ENCODE measurements around the gene CBFA2T3.
"Not testable (repeated sequence)": the region's sequence is repeated elsewhere in the genome, so short reads cannot be mapped to it uniquely, and the experiment has no call there.

The CBFA2T3 gene

GRCh38 chr16:88896238-88897070 lies 80.6 kb downstream of the CBFA2T3 start:
- Histone ChIP-seq H3K9ac (ENCODE audit: low read depth, low read length) (no peak overlapping the region), H3K9me3 (ENCODE audit: control insufficient read depth, insufficient read depth, low read length) (no peaks in the 10 kb centered on the region), H3K4me1 (ENCODE audit: insufficient read depth, low read length) (no peaks in the 10 kb centered on the region), H3K36me3 (ENCODE audit: insufficient read depth, low read length) (no peaks in the 10 kb centered on the region)

GRCh38 chr16:88895335-88895734 lies 81.7 kb downstream of the CBFA2T3 start:
- no peak overlapping the region for H3K9ac ChIP-seq (ENCODE audit: low read depth, low read length)
- H3K36me3 ChIP-seq (ENCODE audit: insufficient read depth, low read length), result no peaks in the 10 kb centered on the region
- H3K4me1 ChIP-seq (ENCODE audit: insufficient read depth, low read length), result no peaks in the 10 kb centered on the region
- H3K9me3 ChIP-seq (ENCODE audit: control insufficient read depth, insufficient read depth, low read length), result no peaks in the 10 kb centered on the region

GRCh38 chr16:88894681-88895300 lies 82.2 kb downstream of the CBFA2T3 start:
- Histone ChIP-seq H3K36me3 (ENCODE audit: insufficient read depth, low read length) (no peaks in the 10 kb centered on the region), H3K9me3 (ENCODE audit: control insufficient read depth, insufficient read depth, low read length) (no peaks in the 10 kb centered on the region), H3K4me1 (ENCODE audit: insufficient read depth, low read length) (no peaks in the 10 kb centered on the region), H3K9ac (ENCODE audit: low read depth, low read length) (no peak overlapping the region)

- not testable (repeated sequence) for H3K9ac ChIP-seq (ENCODE audit: low read depth, low read length); H3K4me1 ChIP-seq (ENCODE audit: insufficient read depth, low read length); H3K36me3 ChIP-seq (ENCODE audit: insufficient read depth, low read length); H3K9me3 ChIP-seq (ENCODE audit: control insufficient read depth, insufficient read depth, low read length)
These were observed 82.7 kb downstream of the CBFA2T3 start for GRCh38 chr16:88894266-88894665.

- H3K36me3 ChIP-seq (ENCODE audit: insufficient read depth, low read length), result no peaks in the 10 kb centered on the region
- H3K9ac ChIP-seq (ENCODE audit: low read depth, low read length), result no peak overlapping the region
- H3K9me3 ChIP-seq (ENCODE audit: control insufficient read depth, insufficient read depth, low read length), result no peaks in the 10 kb centered on the region
- no peaks in the 10 kb centered on the region for H3K4me1 ChIP-seq (ENCODE audit: insufficient read depth, low read length)
These were observed 83.7 kb downstream of the CBFA2T3 start for GRCh38 chr16:88893127-88893968.

GRCh38 chr16:88892065-88892464 lies 84.9 kb downstream of the CBFA2T3 start:
- Histone ChIP-seq H3K9ac (ENCODE audit: low read depth, low read length) (no peak overlapping the region), H3K4me1 (ENCODE audit: insufficient read depth, low read length) (no peaks in the 10 kb centered on the region), H3K36me3 (ENCODE audit: insufficient read depth, low read length) (no peaks in the 10 kb centered on the region), H3K9me3 (ENCODE audit: control insufficient read depth, insufficient read depth, low read length) (no peaks in the 10 kb centered on the region)

GRCh38 chr16:88891083-88891482 lies 85.9 kb downstream of the CBFA2T3 start:
- no peaks in the 10 kb centered on the region for H3K36me3 ChIP-seq (ENCODE audit: insufficient read depth, low read length)

GRCh38 chr16:88889702-88890352 lies 87.2 kb downstream of the CBFA2T3 start:
- not testable (repeated sequence) for H3K9ac ChIP-seq (ENCODE audit: low read depth, low read length); H3K36me3 ChIP-seq (ENCODE audit: insufficient read depth, low read length)

More at GRCh38 chr16:88891083-88891482, 85.9 kb downstream of the CBFA2T3 start:
- Histone ChIP-seq H3K9ac (ENCODE audit: low read depth, low read length) (no peak overlapping the region), H3K9me3 (ENCODE audit: control insufficient read depth, insufficient read depth, low read length) (no peaks in the 10 kb centered on the region), H3K4me1 (ENCODE audit: insufficient read depth, low read length) (no peaks in the 10 kb centered on the region)

GRCh38 chr16:88888461-88889387 lies 88.3 kb downstream of the CBFA2T3 start:
- no peaks in the 10 kb centered on the region for H3K4me1 ChIP-seq (ENCODE audit: insufficient read depth, low read length)
- H3K9ac ChIP-seq (ENCODE audit: low read depth, low read length), result no peak overlapping the region
- no peaks in the 10 kb centered on the region for H3K9me3 ChIP-seq (ENCODE audit: control insufficient read depth, insufficient read depth, low read length)
- no peaks in the 10 kb centered on the region for H3K36me3 ChIP-seq (ENCODE audit: insufficient read depth, low read length)

More at GRCh38 chr16:88889702-88890352, 87.2 kb downstream of the CBFA2T3 start:
- H3K9me3 ChIP-seq (ENCODE audit: control insufficient read depth, insufficient read depth, low read length); H3K4me1 ChIP-seq (ENCODE audit: insufficient read depth, low read length): not testable (repeated sequence)

GRCh38 chr16:88888057-88888456 lies 89.0 kb downstream of the CBFA2T3 start:
- no peak overlapping the region for H3K9ac ChIP-seq (ENCODE audit: low read depth, low read length)
- H3K4me1 ChIP-seq (ENCODE audit: insufficient read depth, low read length), result no peaks in the 10 kb centered on the region
- no peaks in the 10 kb centered on the region for H3K36me3 ChIP-seq (ENCODE audit: insufficient read depth, low read length)
- no peaks in the 10 kb centered on the region for H3K9me3 ChIP-seq (ENCODE audit: control insufficient read depth, insufficient read depth, low read length)

- Histone ChIP-seq H3K9me3 (ENCODE audit: control insufficient read depth, insufficient read depth, low read length) (no peaks in the 10 kb centered on the region), H3K4me1 (ENCODE audit: insufficient read depth, low read length) (no peaks in the 10 kb centered on the region), H3K9ac (ENCODE audit: low read depth, low read length) (no peak overlapping the region), H3K36me3 (ENCODE audit: insufficient read depth, low read length) (no peaks in the 10 kb centered on the region)
These were observed 90.0 kb downstream of the CBFA2T3 start for GRCh38 chr16:88886845-88887521.

GRCh38 chr16:88886420-88886844 lies 90.6 kb downstream of the CBFA2T3 start:
- Histone ChIP-seq H3K4me1 (ENCODE audit: insufficient read depth, low read length) (no peaks in the 10 kb centered on the region), H3K36me3 (ENCODE audit: insufficient read depth, low read length) (no peaks in the 10 kb centered on the region), H3K9ac (ENCODE audit: low read depth, low read length) (no peak overlapping the region), H3K9me3 (ENCODE audit: control insufficient read depth, insufficient read depth, low read length) (no peaks in the 10 kb centered on the region)

GRCh38 chr16:88885693-88886280 lies 91.2 kb downstream of the CBFA2T3 start:
- H3K4me1 ChIP-seq (ENCODE audit: insufficient read depth, low read length), result no peaks in the 10 kb centered on the region
- H3K9ac ChIP-seq (ENCODE audit: low read depth, low read length), result no peak overlapping the region
- H3K36me3 ChIP-seq (ENCODE audit: insufficient read depth, low read length), result no peaks in the 10 kb centered on the region
- H3K9me3 ChIP-seq (ENCODE audit: control insufficient read depth, insufficient read depth, low read length), result no peaks in the 10 kb centered on the region
